GM18951 (cell line): Measurements from ENCODE around the gene ARAP1.

Experiments used
- POLR2A ChIP-seq: IDR thresholded peaks from 4 replicates; pipeline ENCODE4 v1.6.1; 2011; ENCODE audit warnings: mild to moderate bottlenecking; ENCODE audit not compliant: insufficient read length, insufficient read depth; ENCODE audit errors: extremely low read depth
- in situ Hi-C: fragments of 300-500 bp; cut with MboI; formaldehyde crosslinking; loops from one replicate; pipeline ENCODE4 v1.12.0; 2022; ENCODE audit warnings: low sequenced_read_pairs, mixed read lengths, inconsistent platforms; ENCODE audit not compliant: unreplicated experiment

Gene ARAP1

DNA sequence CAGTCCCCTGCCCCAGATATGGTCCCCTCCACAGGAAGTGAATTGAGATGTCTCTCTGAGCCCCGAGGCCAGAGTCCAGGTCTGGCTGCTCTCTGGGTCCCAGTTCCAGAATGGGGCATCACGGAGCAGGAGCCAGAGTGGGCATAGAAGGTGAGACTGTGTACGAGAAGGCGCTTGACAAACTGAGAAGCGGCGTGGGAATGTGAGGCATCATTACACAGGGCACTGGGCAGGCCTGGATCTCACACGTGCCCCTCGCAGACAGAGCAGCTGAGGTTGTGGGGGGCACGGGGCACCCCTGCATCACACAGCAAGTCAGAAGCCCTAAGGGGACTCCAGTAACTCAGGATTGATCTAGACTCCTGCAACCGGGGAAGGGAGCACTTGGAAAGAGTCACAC lies 32.5 kb upstream of the ARAP1 start:
- no peak for TF ChIP-seq POLR2A
- in situ Hi-C loops = no loop called here

DNA sequence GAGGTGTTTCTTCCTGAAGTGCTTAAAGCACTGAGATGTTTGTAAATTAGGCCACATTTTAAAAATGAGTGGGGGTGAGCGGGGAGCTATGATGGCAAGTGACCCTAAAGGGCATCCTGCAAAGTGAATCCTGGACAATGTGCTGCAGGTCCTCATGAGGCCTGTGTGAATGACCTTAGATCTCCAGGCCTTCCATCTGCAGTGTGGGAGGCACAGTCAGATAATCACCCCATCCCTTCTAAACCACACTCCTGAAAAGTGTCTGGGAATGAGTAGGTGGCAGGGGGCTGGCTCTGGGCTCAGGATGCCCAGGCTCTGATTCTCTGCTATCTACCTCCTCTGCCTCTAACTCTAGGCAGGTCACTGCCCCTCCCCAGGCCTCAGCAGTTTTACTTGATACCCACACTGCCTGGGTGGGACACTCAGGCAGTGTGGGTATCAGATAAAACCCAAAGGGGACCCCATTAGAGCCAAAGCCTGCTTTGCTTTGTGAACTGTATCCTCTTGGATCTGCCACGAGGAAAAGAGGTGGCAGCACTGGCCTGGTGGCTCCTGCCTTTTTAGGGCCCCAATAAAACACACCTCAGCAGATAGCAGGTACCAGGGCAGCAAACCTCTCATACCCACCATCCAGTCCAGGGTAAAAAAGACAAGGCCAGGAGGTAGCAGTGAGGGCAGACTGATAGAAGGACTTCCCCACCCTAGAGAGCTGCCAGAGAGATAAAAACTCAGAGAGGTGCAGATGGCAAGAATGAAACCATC lies 31.1 kb upstream of the ARAP1 start:
- in situ Hi-C loops = no loop called here

DNA sequence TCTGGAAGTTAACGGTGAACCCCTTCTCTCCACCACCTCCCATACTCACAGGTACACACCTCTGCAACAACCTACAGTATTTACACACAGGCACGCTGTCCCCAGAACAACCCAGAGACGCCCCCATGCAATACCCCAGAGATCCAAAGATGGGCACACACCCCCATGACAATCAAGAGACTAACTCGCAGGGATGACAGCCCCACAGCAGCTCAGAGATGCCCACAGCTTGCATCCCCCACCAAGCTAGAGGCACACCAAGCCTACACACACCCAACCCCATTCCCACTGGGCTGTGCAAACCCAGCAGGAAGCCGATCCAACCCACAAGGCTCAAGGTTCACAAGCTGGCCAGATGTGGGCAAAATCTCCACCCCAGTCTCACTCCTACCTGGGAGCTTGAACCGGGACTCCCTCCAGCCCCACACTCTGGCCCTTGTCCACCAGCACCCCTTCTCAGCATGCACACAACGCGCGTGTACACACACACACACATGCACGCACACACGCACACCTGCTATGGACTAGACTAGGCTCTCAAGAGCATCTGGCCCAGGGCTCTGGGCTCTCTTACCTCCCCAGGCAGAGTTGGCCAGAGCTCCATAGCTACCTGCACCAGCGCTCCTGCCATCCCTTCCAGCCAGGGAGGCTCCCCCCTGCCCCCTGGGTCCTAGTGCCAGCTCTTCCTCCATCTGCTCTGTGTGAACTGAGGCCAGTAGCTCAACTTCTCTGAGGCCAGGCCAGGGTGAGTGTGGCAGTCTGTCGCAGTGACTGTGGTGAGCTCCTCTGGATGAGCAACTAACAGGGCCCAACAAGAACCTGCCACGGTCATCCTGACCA lies 30.1 kb upstream of the ARAP1 start:
- in situ Hi-C loops = no loop called here
- TF ChIP-seq POLR2A = no peak

More for the DNA sequence above, 31.1 kb upstream of the ARAP1 start:
- no peak for TF ChIP-seq POLR2A

DNA sequence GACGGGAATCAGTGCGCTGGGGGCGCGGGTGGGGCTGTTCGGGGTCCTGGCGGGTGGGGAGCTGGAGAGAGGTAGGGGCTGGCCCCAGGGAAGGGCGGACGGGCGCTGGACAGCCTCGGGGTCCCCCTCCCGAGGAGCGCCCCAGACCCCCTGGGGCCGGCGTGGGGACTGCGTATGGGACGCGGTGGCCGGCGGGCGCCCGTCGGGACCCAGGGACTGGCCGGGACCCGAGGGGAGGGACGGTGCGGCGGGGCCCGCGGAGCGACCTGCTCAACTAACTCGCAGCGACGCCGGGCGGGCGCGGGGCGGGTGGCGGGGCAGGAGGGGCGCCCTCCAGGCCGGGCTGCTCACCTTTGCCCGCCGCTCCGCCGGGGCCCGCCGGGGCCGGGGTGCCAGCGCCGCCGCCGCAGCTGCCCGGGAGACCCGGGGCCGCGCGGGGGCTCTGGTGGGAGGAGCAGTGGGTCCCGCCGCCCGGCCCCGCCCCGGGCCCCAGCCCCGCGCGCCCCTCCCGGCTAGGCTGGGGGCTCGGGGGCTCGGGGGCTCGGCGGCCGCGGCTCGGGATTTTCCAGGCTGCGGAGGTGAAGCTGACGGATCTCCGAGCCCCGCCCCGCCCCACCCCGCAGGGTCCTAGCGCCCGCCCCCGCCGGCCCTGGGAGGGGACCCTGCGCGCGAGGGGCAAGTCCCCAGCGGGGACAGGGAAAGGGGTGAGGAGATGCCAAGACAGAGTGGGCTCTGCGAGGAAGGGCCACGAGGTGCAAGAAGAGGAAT lies 29.3 kb upstream of the ARAP1 start:
- in situ Hi-C loops = no loop called here
- no peak for TF ChIP-seq POLR2A

DNA sequence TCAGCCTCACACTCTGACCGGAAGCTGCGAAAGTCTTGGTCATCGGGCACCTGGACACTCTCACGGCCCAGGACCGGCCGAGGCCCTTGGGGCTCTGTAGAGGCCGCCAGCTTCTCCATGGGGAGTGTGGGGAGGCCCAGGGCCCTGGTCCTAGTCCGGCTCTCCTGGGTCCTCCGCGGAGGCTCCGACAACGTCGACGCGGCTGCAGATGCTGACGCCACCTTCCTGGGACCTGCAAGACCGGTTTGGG lies 28.8 kb upstream of the ARAP1 start:
- in situ Hi-C loops = no loop called here
- no peak for TF ChIP-seq POLR2A

DNA sequence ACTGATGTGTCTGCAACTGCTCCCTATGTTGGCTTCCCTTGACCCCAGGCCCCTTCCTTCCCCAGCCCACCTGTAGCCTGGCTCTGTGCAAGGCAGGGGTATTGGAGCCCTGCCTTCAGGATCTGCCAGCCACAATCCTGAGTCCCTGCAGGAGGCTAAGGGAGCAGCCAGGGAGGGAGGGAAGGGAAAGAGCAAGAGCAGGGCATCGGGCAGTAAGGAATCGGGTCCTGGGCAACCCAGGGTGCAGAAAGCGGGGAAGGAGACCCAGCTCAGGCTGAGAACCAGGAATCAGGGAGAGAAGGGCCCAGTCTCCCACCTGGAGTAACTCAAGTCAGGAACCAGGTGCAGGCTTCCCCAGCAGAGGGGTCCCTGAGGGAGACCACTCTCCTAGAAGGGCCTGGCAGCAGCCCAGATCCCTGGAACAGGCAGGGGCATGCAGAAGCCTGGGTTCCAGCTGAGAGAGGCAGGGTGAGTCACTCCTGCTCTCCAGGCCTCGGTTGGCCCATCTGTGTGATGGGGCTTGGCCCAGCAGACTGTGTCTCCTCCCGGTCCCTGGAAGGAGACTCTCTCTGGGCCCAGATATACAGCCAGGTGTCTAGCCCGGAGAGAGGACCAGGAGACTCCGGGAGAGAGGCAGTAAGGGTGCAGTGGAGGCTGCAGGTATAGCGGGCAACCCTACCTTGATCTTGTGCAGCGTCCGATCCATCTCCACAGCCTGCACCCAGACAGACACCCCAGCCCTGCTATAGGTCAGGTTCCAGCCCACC lies 28.3 kb upstream of the ARAP1 start:
- in situ Hi-C loops = no loop called here
- no peak for TF ChIP-seq POLR2A

DNA sequence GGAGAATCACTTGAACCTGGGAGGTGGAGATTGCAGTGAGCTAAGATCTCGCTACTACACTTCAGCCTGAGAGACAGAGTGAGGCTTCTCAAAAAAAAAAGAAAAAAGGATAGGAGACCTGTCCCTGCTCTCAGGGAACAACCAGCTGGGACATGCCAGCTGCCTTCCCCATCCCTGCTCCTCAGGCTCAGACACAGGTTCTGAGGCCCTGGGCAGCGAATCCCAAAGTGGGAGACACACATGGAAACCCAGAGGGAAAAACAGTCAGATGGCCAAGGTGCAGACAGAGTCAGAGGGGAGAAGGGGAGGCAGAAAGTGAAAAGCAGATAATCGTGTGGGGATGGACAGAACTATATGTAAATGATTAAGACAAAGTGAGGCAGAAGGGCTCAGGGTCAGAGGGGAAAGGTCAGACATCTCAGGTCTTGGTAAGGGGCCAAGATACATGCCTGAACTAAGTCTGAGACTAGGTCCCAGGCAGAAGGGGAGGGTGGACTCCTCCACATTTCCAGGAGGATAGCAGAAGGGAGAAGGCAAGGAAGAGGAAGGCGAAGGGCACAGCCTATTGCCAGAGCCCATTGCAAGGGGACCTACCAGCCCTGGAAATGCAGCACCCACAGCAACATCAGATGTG lies 27.4 kb upstream of the ARAP1 start:
- in situ Hi-C loops = no loop called here
- TF ChIP-seq POLR2A = no peak

DNA sequence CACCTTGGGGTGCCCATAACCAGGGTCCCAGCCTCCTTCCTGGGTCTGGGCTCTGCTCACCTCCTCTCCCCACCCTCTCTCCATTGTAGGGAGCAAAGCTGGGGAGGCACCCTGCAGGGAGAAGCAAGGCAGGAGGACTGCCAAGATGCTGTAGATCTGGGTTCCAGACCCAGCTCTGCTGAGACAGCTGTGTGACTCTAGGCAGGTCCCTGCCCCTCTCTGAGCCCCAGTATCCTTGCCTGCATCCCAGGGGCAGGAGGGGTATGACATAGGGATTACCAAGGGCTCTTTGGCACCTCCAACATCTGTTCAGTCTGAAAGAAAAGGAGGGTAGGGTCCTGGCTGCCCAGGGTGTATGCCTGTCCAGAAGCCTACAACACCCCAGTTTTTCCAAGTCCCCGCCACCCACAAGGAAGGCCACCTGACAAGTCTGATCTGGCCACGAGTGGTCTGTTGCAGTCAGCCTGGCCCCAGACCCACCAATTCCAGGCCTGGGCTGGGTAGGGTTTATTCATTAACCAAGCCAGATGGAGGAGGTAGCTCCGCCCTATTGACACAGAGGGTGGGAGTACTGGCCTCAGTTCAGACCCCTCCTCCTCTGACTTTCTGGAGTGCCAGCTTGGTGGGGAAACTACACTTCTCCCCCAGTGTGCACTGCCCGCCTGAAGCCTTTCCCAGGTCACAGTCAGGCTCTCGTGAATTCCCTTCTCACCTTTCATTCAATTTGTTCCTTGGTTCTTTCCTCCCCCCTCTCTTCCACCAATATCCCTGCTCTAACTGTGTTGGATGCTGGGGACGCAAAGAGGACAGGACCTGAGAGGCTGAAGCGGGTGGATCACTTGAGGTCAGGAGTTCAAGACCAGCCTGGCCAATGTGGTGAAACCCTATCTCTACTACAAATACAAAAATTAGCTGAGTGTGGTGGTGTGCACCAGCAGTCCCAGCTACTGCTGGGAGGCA lies 26.6 kb upstream of the ARAP1 start:
- TF ChIP-seq POLR2A = no peak
- in situ Hi-C loops = no loop called here

DNA sequence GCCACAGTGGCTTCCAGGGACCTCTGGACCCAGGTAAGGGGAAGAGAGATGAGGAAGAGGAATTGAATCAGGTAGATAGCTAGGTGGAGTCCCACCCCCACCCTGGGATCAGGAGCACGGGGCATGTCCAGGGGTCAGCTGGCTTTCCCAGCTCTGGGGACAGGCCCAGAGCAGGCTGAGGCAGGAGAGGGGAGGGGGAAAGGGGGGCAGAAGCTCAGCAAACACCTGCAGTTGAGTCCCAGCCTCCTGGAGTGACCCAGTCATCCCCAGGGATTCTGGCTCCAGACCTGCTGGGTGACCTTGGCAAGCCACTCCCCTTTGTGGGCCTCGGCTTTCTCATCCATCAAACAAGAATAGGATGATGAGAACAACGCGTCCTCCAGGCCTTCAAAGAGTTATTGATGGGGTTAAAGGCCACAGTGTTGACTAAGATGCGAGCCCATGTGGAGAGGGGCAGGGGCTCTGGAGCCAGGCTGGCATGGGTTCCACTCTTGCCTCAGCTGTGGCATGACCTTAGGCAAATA lies 25.6 kb upstream of the ARAP1 start:
- TF ChIP-seq POLR2A = no peak
- in situ Hi-C loops = no loop called here

DNA sequence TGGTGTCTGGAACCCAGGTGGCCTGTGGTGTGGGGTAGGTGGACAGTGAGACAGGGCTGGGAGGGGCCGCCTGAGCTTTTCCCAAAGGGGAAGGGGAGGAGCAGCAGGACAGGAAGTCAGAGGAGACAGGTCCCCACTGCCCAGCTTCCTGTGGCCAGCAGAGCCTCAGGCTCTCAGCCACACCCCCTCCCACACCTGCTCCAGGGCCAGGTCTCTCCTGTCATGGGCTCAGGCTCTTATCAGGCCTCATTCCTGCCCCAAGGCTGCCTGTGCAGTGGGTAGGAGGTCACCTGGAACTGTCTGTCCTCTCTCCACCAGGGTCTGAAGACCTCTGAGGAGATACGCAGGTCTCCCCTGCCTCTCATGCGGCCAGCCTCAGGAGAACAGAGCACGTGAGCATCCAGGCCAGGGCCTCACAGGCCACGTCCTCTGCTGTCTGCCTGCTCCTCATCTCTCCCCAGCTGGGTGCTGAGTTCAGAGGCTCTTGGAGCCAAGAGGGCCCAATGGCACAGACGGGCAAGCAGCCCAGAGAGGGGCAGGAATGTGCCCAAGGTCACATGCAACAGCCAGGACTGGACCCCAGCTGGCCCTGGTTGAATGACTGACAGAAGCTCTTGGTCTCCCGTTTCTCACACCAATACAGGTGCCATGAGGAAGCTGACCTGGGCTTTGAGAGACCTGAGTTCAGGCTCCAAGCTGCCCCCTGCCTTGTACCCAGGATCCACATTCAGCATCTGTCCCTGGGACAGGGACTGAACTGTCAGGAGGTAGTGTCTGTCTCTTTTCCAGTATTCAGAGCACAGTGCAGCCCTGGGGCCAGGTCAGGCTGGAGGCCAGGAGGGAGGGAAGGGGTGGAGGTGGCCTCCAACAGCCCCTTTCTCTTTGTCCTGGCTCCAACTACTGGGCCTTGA lies 24.9 kb upstream of the ARAP1 start:
- in situ Hi-C loops = no loop called here
- TF ChIP-seq POLR2A = no peak
